NCI-H2227 (cell line): ENCODE results near the gene LMTK2.
A peak's percentile ranks its signal among the peaks of the same experiment; 100 is the strongest.

Experiments used
- DNase-seq: peaks from one replicate; lab custom pipeline; 2025; ENCODE audit not compliant: unreplicated experiment; lab: John Stamatoyannopoulos, UW

The LMTK2 gene

GRCh38 chr7:98200364-98200763 is 93.7 kb downstream of the LMTK2 start:
- DNase-seq = no peak

GRCh38 chr7:98202367-98203195 is 95.9 kb downstream of the LMTK2 start:
- DNase-seq = no peak

- no peak for DNase-seq
These were observed 96.8 kb downstream of the LMTK2 start for GRCh38 chr7:98203261-98203963.

GRCh38 chr7:98203964-98204605 is 97.4 kb downstream of the LMTK2 start:
- no peak for DNase-seq

- no peak for DNase-seq
These were observed 98.0 kb downstream of the LMTK2 start for GRCh38 chr7:98204670-98205069.

GRCh38 chr7:98205162-98205845 is 98.6 kb downstream of the LMTK2 start:
- DNase-seq = no peak

- no peak for DNase-seq
These were observed 100.0 kb downstream of the LMTK2 start for GRCh38 chr7:98206451-98207330.

- DNase-seq = no peak
These were observed 102.7 kb downstream of the LMTK2 start for GRCh38 chr7:98209166-98209920.

- DNase-seq = peak; percentile 78
These were observed 104.0 kb downstream of the LMTK2 start for GRCh38 chr7:98210513-98211220.

- peak; percentile 68 for DNase-seq
These were observed 104.6 kb downstream of the LMTK2 start, which contains the start of gene BHLHA15 for GRCh38 chr7:98211221-98211675. TSS of gene BHLHA15 (plus strand) at chr7:98211439. CDS start at chr7:98212310, 871 bp downstream.

- DNase-seq = no peak
These were observed 105.2 kb downstream of the LMTK2 start for GRCh38 chr7:98211676-98212531.

GRCh38 chr7:98212532-98213041 is 105.9 kb downstream of the LMTK2 start:
- DNase-seq = no peak

- DNase-seq = no peak
These were observed 106.7 kb downstream of the LMTK2 start for GRCh38 chr7:98213296-98213887.

- no peak for DNase-seq
These were observed 107.5 kb downstream of the LMTK2 start for GRCh38 chr7:98213888-98214810.

GRCh38 chr7:98214811-98215321 is 108.2 kb downstream of the LMTK2 start:
- no peak for DNase-seq
